Keratinocyte (primary cell): Measurements from ENCODE around the gene TCIRG1.
"Not testable (repeated sequence)": the region's sequence is repeated elsewhere in the genome, so short reads cannot be mapped to it uniquely, and the experiment has no call there.

Experiments
- CTCF ChIP-seq, 3 experiments: IDR thresholded peaks in 1 of 3; conservative IDR thresholded peaks in 1 of 3; optimal IDR thresholded peaks in 1 of 3; 2 replicates in 2 of 3; 3 replicates in 1 of 3; pipeline versions ENCODE3 to v1.5.1; 2011; ENCODE audit warnings: low read length in 3 of 3, mild to moderate bottlenecking in 3 of 3, moderate library complexity in 2 of 3, control low read depth in 1 of 3, inconsistent platforms in 1 of 3; ENCODE audit not compliant: insufficient read depth in 2 of 3; ENCODE audit errors: extremely low read depth in 1 of 3
- EZH2 ChIP-seq: IDR thresholded peaks from one replicate; pipeline ENCODE4 v1.6.1; 2012; ENCODE audit warnings: inconsistent platforms, mild to moderate bottlenecking, low read length, moderate library complexity

DNA sequence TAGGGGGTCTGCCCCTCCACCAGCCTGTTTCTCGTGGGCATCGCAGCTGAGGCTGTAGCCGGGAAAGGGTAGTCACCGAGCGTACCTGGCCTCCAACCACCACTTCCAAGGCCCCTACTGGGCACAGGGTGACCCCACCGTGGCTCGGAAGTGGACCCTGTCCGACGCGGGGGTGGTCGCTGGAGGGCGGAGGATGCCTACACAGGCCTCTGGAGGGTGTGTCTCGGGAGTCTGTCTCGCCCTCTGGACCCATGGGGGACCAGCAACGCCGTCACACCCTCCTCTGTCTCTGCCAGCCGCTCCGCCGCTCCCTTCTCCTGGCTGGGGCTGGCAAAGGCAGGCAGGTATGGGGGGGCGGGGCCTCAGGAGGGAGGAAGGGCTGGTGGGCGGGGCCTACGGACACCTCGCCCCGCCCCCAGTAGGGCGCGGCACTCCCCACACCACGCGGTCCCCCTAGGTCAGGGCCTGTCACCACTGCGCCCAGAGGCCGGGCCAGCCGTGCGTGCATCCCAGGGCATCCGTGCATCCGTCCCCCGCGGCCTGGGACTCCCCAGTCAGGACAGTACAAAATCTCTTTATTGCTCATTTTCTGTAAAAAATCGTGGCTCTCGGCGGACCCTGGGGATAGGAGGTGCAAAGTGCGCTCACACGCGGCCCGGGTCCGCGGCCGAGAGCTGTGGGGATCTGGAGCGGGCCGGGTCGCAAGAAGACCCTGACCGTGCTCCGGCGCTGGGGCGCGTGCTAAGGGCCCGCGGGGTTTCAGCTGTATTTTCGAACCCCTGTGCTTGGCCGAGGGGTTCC, 48.1 kb upstream of the TCIRG1 start:
- TF ChIP-seq CTCF (optimal IDR thresholded peaks at IDR 0.05 in 1 of 3, IDR thresholded peaks at IDR 0.05 in 1 of 3, conservative IDR thresholded peaks at IDR 0.05 in 1 of 3; ENCODE audit: extremely low read depth in 1 of 3, insufficient read depth in 2 of 3, low read length in 3 of 3); EZH2: not testable (repeated sequence)
